ENCODE results near the gene ENPP6. TPM values are rescaled to one million over a fixed set of nuclear protein-coding genes. Genes with fewer than 3 reads are reported as not detected.

The ENPP6 gene
- total and polyA plus RNA-seq, 2 of the 13 experiments (the other 11 are each of a cell fraction or from before 2014, with no cell fraction given), result not detected

DNA sequence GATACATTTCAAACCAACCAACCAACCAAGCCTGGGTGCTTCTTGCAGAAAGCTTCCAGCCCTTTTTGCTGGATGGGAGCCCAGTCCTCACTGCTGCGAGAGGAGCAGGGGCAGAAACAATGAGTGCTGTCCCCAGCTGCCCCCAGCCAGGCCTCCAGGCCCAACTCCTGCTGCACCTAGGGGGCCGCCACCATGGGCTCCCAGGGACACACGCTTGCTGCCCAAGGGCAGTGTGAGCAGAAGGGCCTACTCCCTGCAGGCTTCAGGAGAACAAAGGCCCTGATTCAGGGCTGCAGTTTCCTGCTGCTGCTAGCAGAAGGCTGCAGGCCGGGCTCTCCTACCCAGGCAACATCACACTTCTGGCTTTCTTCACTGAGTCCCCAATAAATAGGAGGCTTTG, 37.7 kb upstream of the ENPP6 start:
- CTCF ChIA-PET (ENCODE audit: low intra/inter-chr PET ratio, low total read pairs), result no interaction called here
- H3K4me1 ChIP-seq (ENCODE audit: insufficient read depth, low read length), result no peaks in the 10 kb centered on the region
- no peaks in the 10 kb centered on the region for H3K36me3 ChIP-seq (replicated peaks in 1 of 2; ENCODE audit: control insufficient read depth in 1 of 2, insufficient read depth in 2 of 2, low read length in 2 of 2)
- no peak overlapping the region for H3K27ac ChIP-seq (ENCODE audit: extremely low read length, insufficient read depth, low read length)
- peaks cover 3 to 18% of the 10 kb centered on the region in 2 experiments; a peak in 2 of 5 replicates for H3K27me3 ChIP-seq (ENCODE audit: control insufficient read depth in 1 of 2, insufficient read depth in 2 of 2, low read length in 2 of 2)
- no TSS peak for BruUV-seq (replicated peaks)
- H3K79me2 ChIP-seq (ENCODE audit: insufficient read depth, low read length), result no peaks in the 10 kb centered on the region
- H3K9me3 ChIP-seq (ENCODE audit: low read length), result no peaks in the 10 kb centered on the region
- no peak overlapping the region for H3K4me2 ChIP-seq (ENCODE audit: low read depth, low read length)
- in situ Hi-C loops (cut with HindIII; ENCODE audit: extremely low pct_ligation_motif_present, low pct_unique_long_range_greater_than_20kb), result no loop called here
- ATAC-seq, result peak; percentile 60
- POLR2A ChIA-PET, result no interaction called here
- no peak for DNase-seq (ENCODE audit: low spot score)
- WGBS (ENCODE audit: low lambda C conversion rate), result no CpG with 5 or more reads among the region's 4 CpGs
- no peaks in the 10 kb centered on the region for H4K20me1 ChIP-seq (ENCODE audit: insufficient read depth, low read length)
- TF ChIP-seq NCOA1 (CRISPR knock-in tag; IDR thresholded peaks at IDR 0.05), result no peak
- no peak for TF ChIP-seq NPAS2 (CRISPR knock-in tag; IDR thresholded peaks at IDR 0.05; ENCODE audit: borderline replicate concordance)
- peak; percentile 62 for TF ChIP-seq ZFX (CRISPR knock-in tag; IDR thresholded peaks at IDR 0.05; ENCODE audit: low read depth)
- TF ChIP-seq ZNF770 (CRISPR knock-in tag; IDR thresholded peaks at IDR 0.05), result no peak
- TF ChIP-seq CHCHD3 (CRISPR knock-in tag; IDR thresholded peaks at IDR 0.05), result no peak
- TF ChIP-seq ZFY (CRISPR knock-in tag; IDR thresholded peaks at IDR 0.05), result 0 out of 2 replicates have a peak, but pooled peaks have one; percentile 26
- H3K4me3 ChIP-seq (replicated peaks in 1 of 3; ENCODE audit: insufficient read depth in 1 of 3, low read depth in 2 of 3, low read length in 3 of 3), result no peak overlapping the region
- no peak overlapping the region for H3K9ac ChIP-seq (ENCODE audit: insufficient read depth, low read depth, low read length)
- no peak for FAIRE-seq
- intact Hi-C loops (cut with micrococcal nuclease; ENCODE audit: unreplicated experiment), result no loop called here
- no peak overlapping the region for H2AFZ ChIP-seq (ENCODE audit: low read length)

- Histone ChIP-seq H3K9me3 (ENCODE audit: low read length) (no peaks in the 10 kb centered on the region), H3K27ac (ENCODE audit: extremely low read length, insufficient read depth, low read length) (no peak overlapping the region), H3K27me3 (ENCODE audit: control insufficient read depth in 1 of 2, insufficient read depth in 2 of 2, low read length in 2 of 2) (peaks cover 3 to 18% of the 10 kb centered on the region in 2 experiments; a peak in 2 of 5 replicates), H3K4me2 (ENCODE audit: low read depth, low read length) (no peak overlapping the region), H3K79me2 (ENCODE audit: insufficient read depth, low read length) (no peaks in the 10 kb centered on the region), H3K9ac (ENCODE audit: insufficient read depth, low read depth, low read length) (no peak overlapping the region), H3K4me3 (replicated peaks in 1 of 3; ENCODE audit: insufficient read depth in 1 of 3, low read depth in 2 of 3, low read length in 3 of 3) (no peak overlapping the region), H3K36me3 (replicated peaks in 1 of 2; ENCODE audit: control insufficient read depth in 1 of 2, insufficient read depth in 2 of 2, low read length in 2 of 2) (no peaks in the 10 kb centered on the region), H2AFZ (ENCODE audit: low read length) (no peak overlapping the region), H4K20me1 (ENCODE audit: insufficient read depth, low read length) (no peaks in the 10 kb centered on the region), H3K4me1 (ENCODE audit: insufficient read depth, low read length) (no peaks in the 10 kb centered on the region)
- ATAC-seq (no peak), DNase-seq (ENCODE audit: low spot score) (no peak), FAIRE-seq (no peak)
- in situ Hi-C loops (cut with HindIII; ENCODE audit: extremely low pct_ligation_motif_present, low pct_unique_long_range_greater_than_20kb) (no loop called here), intact Hi-C loops (cut with micrococcal nuclease; ENCODE audit: unreplicated experiment) (no loop called here)
- WGBS (ENCODE audit: low lambda C conversion rate), result no CpG with 5 or more reads among the region's 24 CpGs
- ChIA-PET CTCF (ENCODE audit: low intra/inter-chr PET ratio, low total read pairs) (no interaction called here), POLR2A (no interaction called here)
- BruUV-seq (replicated peaks), result no TSS peak
- TF ChIP-seq ZBTB4 (CRISPR knock-in tag; IDR thresholded peaks at IDR 0.05; ENCODE audit: borderline replicate concordance), result no peak
- no peak for TF ChIP-seq ZNF724P (CRISPR knock-in tag; IDR thresholded peaks at IDR 0.05; ENCODE audit: borderline replicate concordance)
Measured at GRCh38 chr4:184253072-184253420, 35.4 kb upstream of the ENPP6 start.

Data from HepG2 (cell line).